ENCODE measurements around the gene CLIC3.

The CLIC3 gene

DNA sequence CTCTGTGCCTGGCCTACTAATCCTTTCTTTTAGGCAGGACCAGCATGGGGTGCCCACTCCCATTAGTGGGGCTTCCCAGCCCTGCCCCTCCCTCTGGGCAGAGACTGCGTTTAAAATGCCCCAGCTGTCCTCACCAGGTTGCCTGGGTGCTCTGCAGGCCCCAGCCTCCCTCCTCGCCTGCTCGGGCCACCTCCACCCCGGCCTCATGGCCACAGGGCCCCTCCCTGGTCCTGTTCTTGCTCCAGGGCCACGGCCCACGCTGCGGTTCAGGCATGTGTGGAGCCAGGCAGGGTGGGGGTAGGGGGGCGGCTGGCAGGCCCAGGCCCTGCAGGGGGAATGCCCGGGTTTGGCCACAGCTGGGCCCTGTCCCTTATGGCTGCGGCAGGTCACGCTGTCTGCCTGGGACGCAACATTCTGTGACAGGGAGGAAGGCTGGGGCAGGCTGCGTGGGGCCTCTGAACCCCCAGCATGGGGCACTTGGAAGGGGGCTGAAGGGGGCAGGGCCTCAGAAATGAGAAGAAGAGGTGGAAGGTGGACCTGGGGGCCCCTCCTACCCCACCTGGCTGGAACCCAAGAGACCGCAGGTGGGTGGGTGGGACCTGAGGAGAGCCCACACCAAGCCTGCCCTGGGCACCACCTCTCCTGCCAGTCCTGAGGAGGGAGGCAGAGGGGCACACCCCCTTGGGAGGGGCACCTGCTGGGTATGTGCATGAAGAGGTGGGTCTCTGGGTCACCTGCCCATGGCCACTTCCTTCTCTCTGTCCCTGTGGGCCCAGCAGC is 44.6 kb downstream of the CLIC3 start, which contains the start of gene LCN12:
LCN12 (plus strand) TSS at position 733 of the 780 bp plus-strand sequence. CDS start 55 bp downstream, outside the sequence.
- DNase-seq (ENCODE audit: low read depth) = no peak

DNA sequence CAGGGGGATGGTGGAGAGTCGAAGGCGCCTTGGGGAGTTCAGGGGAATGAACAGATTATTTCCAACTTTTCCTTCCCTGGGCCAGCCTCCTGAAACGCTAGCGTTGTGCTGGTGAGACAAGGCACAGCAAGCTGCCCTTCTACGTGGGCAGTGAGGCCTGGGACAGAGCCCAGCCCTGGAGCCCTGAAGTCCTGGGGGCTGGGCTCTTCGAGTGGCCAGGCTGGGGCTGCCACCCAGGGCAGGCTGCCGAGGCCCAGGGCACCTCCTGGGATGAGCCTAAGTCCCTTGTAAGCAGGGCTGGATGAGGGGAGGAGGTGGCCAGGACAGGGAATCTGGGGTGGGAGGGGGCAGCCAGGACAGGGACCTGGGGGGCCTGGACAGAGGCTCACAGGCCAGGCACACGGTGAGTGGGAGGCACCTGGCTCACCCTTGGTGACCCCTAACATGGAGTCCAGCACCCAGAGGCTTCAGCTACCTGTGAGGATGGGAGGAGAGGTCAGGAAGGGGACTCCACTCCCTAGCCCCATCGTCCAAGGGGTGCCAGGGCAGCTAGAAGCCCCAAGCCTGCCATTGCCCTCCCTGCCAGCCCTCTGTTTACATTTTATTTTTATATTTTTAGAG is 45.6 kb downstream of the CLIC3 start:
- no peak for DNase-seq (ENCODE audit: low read depth)

DNA sequence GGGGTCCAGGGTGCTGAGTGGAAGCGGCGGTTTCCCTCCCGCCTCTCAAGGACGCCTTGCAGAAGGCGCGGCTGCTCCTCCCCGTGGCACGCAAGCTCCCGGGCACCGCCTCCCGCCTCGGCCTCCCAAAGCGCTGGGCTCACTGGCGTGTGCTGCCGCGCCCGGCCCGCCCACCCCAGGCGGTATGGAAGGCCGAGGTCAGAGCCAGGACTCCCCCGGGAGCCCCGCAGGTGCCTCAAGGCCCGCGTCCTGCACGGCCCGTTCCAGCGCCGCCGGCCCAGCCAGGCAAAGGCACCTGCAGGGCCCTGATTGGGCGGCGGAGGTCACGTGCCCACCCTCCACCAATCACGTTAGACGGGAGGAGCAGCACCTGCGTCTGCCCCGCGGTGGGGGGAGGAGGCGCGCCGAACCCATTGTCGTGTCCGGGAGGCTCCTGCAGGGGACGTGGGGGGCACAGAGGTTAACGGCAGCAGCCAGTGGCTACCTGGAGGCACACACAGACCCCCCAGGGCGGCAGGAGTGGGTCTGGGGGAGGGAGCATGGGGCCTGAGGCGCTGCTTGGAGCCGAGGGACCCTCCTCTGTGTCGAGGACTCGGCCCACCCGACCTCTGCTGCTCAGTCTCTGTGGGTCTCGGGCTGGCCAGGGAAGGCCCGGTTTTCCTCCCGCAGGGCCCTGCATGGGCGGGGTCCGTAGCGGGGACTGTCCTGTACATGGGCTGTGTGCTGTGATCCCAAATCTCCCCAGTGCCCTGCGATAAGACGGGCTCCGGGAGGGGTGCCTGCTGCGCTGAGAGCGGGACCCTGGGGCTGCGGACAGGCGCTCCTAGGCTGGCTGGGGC is 46.3 kb downstream of the CLIC3 start:
- peak; percentile 61 for DNase-seq (ENCODE audit: low read depth)

DNA sequence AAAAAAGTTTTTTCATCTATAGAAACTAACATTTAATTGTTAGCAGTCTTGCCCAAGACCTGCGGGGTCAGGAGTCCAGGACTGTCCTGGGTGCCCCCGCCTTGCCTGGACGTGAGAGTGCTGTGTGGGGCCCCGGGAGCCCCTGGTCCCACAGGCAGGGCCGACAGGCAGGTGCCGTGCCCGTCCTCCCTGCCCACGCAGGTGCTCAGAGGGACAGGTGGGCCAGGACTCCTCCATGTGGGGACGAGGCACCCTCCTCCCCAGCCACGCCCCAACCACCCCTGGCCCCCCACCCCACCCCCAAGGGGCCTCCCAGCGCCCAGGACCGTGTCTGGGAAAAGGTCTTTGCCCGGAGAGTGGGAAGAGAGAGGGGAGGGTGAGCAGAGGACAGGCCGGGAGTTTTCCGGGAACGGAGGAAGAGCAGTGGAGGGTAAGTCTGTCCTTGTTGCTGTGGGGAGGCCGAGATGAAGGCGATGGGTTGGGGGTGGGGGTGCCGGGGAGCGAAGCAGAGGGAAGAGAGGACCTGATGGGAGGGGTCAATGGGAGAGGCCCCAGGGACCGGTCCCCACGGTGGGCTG is 47.0 kb downstream of the CLIC3 start:
- DNase-seq (ENCODE audit: low read depth) = no peak

DNA sequence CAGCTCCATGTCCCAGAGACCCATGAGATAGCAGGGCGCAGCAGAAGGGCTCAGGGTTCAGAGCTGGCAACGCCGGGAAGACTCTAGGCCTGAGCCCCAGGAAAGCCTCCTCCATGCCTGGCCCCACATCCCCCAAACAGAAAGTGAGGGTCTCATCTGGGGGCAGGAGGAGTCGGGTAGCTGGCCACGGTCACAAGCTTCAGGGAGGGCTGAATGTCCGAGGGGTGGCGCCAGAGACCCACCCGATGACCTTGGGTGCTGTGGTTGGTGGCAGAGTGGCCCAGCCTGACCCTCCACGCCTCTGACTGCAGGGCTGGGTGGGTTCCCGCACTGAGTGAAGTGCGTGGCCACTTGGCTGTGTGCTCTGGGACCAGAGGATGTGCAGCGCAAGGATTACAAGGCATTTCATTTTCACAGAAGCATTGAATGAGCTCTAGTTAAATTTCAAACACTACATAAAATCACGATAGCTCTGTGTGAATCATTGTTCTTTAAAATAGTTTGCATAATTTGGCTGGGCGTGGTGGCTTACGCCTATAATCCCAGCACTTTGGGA is 48.3 kb downstream of the CLIC3 start:
- DNase-seq (ENCODE audit: low read depth) = peak; percentile 15

DNA sequence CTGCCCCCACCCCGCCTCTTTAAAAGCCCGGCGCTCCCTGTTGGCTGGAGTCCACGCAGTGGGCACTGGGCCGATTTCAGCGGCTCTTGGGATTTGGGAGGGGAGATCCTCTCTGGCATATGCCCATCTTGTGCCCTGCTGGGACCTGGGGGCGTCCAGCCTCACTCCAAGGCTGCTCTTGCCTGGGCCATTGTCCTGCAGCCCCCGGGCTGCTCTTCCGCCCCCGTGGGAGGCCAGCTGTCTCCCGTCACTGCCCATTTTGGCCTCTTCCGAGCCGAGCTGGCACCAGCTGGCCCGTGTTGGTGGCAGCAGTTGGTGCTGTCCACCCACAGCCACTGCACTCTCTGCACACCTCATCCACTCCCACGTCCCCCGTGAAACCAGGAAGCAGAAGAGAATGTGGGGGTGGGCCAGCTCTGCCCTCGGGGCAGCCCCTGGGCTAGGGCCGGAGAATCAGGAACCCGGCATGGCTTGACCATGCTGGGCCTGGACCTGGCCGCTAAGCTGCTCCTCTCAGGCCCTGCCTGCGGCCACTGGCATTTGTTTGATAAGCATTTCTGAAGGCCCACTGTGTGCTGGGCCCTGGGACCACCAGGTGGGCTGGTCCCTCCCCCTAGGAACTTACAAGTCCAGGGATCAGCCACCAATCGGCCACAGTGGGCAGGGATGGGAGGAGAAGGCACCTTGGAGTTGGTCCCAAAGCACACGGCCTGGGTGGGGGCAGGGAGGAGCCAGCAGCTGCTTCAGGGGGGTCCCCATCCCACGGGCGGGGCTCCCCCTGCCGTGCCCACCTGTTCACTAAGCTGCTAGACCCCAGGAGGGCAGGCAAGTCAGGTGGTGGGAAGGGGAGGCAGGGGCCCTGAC is 49.1 kb downstream of the CLIC3 start:
- DNase-seq (ENCODE audit: low read depth) = no peak

DNA sequence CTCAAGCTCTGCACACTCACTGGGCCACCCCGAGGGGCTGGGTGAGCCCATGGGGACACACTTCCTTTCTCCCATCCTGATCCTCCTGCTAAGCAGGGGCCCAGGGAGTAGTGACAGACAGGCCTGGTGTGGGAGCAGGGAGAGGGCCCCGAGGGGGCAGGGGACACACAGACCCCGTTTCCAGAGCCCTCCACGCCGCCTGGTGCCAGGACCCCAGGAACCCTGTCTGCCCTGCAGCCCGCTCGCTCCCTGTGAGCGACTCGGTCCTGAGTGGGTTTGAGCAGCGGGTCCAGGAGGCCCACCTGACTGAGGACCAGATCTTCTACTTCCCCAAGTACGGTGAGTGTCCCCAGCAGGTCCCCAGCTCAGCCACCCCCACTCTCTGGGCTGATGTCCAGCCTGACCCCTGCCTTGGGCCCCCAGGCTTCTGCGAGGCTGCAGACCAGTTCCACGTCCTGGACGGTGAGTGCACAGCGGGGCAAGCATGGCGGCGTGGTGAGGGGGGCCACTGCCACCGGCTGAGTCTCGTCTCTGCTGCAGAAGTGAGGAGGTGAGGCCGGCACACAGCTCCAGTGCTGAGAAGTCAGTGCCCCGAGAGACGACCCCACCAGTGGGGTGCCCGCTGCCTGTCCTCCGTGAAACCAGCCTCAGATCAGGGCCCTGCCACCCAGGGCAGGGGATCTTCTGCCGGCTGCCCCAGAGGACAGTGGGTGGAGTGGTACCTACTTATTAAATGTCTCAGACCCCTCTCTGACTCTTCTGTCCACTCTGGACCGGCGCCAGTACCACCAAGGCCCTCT is 49.9 kb downstream of the CLIC3 start:
- DNase-seq (ENCODE audit: low read depth) = no peak

DNA sequence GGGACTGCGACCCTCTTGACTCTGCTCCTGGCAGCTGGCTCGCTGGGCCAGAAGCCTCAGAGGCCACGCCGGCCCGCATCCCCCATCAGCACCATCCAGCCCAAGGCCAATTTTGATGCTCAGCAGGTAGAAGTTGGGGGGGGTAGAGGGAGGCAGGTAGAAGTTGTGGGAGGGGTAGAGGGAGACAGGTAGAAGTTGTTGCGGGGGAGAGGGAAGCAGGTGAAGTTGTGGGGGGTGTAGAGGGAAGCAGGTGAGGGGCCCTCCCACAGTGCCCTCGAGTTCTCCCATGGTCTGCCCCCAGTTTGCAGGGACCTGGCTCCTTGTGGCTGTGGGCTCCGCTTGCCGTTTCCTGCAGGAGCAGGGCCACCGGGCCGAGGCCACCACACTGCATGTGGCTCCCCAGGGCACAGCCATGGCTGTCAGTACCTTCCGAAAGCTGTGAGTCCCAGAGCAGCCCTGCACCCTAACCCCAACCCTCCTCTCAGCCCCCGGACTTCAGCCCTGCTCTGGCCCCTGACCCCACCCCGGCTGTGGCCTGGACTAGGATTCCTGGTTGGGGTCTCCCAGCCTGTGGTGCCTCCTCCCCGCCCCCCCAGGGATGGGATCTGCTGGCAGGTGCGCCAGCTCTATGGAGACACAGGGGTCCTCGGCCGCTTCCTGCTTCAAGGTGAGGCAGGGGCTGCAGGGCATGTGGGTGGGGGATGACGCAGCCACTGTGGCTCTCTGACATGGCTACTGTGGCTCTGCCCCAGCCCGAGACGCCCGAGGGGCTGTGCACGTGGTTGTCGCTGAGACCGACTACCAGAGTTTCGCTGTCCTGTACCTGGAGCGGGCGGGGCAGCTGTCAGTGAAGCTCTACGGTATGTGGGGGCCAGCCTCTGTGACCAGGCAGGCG is 50.8 kb downstream of the CLIC3 start:
- no peak for DNase-seq (ENCODE audit: low read depth)
